ENCODE measurements around the gene KANK4. TPM values are rescaled to one million over a fixed set of nuclear protein-coding genes. Genes with fewer than 3 reads are reported as not detected.

KANK4 gene
- polyA plus RNA-seq, 4 donors, result 19.2 to 29.4 (median 21.5) TPM

DNA sequence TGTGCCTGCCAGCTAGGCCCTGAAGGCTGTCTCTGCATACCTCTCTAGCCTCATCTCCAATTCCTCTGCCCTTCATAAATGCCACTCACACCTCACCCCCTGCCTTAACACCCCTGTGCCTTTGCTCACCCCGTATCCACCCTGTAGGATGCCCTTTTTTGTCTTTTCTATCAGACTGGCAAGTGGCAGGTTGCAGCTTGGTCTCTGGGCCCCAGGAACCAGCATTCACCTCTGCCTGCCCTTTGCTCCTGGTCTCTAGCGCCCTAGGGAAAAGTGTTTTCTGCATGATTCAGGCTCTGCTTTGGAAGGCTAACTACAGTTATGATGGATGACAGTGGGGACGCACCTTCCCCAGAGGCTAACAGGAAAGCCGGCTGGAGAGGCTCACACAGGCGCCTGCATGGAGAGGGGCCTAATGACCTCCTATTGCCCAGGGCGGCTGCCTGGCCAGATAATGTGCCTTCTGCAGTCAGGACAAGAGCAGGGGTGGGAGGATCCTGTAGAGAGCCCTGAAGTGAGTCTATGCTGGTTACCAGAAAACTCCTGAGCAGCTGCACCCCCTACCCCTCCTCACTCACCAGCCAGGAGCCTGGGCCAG lies 11.2 kb downstream of the KANK4 start:
- no peak for DNase-seq (ENCODE audit: low read depth in 4 of 4, low spot score in 3 of 4)

DNA sequence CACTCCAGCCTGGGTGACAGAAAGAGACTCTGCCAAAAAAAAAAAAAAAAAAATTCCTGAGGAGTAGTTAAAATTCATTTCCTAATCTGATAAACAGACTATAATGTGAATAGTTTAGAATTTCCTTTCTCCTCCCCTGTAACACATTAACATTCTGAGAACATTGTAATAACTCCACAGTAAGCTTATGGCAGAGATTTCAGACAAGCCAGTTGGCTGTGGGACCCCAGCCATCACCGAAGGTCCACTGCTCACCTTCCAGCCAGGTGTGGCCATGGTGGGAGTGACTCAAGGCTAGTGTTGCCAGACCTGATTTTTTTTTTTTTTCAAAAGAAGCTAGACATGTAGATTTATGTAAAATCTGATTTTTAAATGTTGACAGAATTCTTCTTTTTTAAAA lies 11.8 kb downstream of the KANK4 start:
- no peak for DNase-seq (ENCODE audit: low read depth in 4 of 4, low spot score in 3 of 4)

DNA sequence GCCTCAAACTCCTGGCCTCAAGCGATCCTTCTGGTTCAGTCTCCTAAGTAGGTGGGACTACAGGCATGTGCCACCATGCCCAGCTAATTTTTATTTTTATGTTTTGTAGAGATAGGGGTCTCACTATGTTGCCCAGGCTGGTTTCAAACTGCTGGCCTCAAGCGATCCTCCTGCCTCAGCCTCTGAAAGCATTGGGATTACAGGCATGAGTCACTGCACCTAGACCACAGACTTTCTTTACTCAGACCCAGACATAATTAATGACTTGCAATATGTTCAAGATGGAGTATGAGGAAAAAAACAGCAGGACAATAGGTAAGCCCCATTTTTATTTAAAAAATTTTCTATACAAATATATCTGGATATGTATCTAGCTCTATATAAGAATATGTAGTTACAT lies 13.2 kb downstream of the KANK4 start:
- no peak for DNase-seq (ENCODE audit: low read depth in 4 of 4, low spot score in 3 of 4)

DNA sequence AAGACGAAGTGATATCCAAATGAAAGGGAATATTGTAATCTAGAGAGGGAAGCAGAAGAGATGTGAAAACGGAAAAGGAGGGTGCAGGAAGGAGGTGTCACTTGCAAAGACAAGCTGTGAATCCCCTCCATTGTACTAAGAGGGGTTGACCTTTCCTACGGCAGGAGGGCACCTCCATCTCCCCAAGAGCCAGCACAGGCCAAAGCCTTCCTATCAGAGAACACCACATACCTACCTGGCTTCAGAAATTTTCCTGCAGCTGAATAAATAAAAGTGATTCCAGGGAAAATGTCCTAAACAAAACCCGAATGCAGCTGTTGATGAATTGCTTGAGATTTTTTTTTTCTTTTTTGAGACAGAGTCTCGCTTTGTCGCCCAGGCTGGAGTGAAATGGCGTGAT lies 14.3 kb downstream of the KANK4 start:
- DNase-seq (ENCODE audit: low read depth in 4 of 4, low spot score in 3 of 4), result no peak

DNA sequence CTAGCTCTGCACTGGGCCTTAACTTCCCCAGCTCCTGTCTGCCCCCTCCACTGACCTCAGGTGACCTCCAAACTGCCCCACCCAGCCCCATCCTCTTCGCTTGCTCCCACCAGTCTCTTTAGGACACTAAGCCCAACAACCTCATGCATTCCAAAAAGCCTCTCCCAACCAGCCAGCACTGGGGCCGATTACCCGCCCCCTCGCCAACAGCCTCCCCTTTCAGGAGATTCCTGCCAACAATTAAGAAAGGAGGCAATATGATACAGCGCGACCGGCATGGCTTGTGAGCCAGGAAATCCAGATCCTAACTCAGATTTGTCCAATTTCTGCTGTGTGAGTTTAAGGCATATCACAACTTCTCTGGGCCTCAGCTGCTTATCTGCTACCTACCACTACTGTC lies 14.7 kb downstream of the KANK4 start:
- no peak for DNase-seq (ENCODE audit: low read depth in 4 of 4, low spot score in 3 of 4)

DNA sequence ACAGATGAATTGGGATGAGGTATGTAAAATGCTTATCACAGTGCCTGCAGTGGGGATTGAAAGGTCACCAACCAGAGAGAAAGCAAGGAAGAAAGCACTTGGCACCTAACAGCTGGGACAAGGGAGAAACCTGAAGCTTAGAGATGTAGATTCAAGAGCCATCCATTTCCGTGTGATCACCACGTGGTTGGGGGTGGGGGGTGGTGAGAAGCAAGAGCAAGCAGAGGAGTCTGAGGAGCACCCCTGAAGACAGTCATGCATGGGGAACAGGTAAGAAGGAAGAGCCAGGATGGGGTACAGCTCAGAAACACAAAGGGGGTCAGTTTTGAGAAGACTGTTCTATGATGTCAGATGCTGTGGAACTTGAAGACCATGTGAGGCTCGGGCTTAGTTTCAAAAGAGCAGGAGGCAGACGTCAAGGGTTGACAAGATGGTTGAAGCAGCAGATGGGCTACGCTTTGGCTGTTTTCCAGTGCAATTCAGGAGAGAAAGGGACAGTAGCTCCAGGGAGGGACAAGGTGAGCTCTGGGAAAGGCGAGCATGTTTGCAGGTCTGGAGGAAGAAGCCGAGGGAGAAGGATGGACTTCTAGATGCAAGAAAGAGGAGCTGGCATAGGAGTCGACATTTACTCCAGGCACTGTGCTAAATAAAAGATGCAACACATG lies 17.4 kb downstream of the KANK4 start:
- no peak for DNase-seq (ENCODE audit: low read depth in 4 of 4, low spot score in 3 of 4)

DNA sequence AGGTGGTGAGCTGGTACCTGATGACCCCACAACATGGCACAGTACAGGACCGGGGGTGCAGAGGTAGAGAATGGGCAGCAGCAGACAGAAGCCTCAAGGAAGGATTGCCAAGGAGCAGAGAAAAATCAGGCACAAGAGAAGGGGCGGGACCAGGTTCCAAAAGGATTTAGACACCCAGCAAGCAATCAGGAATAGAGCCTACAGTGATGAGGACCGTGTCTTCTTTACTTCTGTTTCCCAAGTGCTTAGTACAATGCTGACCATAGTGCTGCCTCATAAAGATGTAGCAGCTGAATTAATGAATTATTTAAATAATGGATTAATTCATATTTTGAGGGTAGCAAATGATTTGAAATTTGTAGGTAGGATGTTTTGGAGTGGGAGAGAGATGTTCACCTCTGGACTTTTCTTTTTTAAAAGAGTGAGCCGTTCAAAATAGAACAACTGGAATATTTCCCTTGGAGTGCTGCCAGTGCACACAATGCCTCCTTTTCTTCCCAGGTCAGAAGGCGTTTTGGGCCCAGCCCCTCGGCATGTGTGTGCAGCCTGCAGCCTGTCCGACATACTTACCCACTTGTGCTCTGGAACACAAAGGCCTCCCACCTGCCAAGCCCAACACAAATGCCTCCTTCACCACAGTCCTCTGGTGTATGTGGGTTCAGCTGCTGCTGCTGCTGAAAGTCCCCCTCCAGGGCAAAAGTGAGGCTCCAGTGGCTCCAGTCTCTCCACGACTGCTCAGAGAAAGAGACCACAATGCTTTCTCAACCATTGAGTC lies 19.6 kb downstream of the KANK4 start:
- no peak for DNase-seq (ENCODE audit: low read depth in 4 of 4, low spot score in 3 of 4)

DNA sequence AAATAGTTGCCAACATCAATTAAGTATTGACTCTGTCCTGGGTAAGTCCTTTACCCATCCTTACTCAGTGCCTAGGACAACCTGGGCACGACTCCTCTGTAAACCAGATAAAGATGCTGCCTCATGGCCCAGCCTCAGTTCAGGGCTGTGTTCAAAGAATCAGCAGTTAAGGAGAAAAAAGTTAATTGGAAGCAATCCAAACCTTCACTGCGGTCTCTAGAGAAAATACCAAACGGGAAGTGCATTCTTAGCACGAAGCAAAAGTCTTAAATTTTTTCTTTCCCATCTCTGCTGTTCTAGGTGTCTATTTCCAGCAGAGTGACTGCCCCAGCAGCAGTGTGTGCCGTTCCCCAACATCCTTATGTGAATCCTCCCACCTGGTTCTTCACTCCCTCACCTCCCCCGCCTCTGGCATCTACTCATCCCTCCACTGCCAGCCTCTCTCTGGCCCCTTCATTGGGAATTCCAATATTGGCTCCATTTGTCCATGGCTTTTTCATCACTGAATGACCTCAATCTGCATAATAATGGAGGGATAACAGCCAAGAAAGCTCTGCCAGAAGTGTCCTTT lies 23.2 kb downstream of the KANK4 start:
- DNase-seq (ENCODE audit: low read depth in 4 of 4, low spot score in 3 of 4), result no peak

DNA sequence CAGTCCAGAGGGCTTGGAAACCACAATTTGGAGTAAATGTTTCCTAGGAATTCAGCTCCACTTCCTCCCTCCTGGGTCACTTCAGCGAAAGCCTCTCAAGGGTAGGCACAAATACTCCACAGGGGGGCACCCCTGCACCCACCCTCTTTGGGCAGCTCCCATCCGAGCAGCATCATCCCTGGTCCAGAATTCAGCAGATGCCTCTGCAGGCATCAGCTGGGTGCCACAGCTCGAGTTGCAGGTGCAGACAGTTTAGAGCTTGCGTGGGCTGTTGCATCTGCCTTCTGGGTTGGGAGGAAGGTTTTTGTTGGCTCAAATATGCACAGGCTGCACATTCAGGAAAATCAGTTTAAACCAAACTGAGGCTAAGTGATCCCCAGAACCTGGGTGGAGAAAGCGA lies 25.0 kb downstream of the KANK4 start:
- no peak for DNase-seq (ENCODE audit: low read depth in 4 of 4, low spot score in 3 of 4)

DNA sequence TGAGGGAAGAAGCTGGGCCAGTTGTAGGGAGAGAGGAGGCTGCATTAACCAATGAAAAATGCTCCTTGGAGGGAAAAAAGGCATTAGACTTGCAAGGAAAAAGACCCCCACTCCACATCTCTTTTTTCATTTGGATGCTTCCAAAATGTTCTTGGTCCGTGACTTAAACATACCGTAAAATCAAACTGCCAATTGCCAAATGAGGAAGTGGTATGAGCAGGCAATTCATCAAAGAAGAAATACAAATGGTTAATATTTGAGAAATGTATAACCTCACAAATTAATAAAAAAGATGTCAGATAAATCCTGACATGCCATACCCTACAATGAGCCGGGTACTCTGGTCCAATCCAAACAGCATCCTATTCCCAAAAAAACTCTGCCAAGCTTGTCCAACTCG lies 30.6 kb downstream of the KANK4 start:
- DNase-seq (ENCODE audit: low read depth in 4 of 4, low spot score in 3 of 4), result no peak

DNA sequence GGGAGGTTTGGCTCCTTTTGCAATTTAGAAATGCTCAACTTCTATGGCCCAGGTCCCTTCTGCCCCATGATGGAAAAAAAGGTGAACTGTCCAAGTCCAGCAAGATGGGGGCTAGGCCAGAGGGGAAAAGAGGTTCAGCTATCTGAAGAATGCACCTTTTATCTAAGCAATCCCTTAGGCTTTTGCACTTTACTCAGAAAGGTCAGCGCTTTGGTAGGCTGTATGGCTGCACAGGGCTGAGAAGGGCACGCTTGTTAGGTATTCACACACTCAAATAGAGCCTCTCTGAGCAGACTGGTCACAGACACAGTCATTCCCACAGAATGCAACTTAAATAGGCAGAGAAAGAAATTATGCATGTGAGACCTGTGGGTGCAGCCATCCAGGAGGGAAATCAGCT lies 31.0 kb downstream of the KANK4 start:
- no peak for DNase-seq (ENCODE audit: low read depth in 4 of 4, low spot score in 3 of 4)

DNA sequence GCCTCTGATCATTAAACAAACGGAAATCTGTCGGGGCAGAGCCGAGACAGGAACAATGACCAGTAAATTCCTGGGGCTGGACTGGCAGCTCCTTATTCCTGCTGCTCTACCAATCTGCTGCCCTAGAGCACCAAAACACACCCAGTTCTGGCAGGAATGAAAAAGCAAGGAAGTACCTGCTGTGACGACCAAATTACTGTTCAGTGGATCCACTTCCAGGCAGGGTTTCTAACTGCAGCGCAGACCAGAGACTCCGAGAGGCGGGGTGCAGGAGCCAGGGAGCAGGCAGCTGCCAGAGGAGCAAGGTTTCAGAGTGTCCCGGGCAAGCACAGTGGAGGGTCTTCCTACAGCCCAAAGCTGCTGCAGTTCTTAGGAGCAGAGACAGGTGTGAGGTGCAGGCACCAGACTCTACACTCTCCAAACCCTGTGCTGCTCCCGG lies 32.4 kb downstream of the KANK4 start:
- DNase-seq (ENCODE audit: low read depth in 4 of 4, low spot score in 3 of 4), result no peak

DNA sequence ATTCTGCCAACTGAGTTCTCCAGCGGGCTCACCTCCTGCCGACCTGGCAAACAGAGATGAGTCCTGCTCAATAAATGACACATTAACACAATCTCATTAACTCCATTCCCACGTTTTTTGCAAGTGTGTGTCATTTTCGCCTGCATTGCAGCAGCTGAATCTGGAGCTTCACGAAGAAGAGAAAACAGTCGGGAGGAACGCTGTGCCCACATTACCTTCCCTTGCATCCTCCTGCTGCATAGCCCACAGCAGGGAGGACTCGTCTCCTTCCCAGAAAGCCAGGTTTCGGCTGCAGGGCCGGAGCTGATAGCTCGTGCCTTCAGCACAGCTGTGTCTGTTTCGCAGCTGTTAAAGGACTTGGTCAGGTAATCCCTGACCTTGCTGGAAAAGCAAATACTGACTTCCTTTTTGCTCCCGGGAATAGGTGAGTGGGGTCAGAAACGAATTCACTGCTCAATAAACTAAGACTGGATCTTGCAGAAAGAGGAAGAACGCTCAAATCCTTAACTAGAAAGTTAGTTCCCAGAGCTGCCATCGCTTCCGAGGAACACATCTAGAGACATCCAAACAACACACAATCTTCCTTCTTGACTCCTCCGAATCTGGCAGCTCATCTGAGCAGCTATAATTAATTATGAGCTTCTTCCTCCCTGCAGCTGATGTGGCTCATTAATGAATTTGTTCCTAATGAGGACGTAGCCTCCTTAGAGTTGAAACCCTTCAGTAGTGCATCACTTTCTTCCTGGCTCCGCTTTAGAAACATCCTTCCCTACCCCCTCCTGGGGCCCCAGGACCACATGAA lies 33.0 kb downstream of the KANK4 start:
- no peak for DNase-seq (ENCODE audit: low read depth in 4 of 4, low spot score in 3 of 4)

DNA sequence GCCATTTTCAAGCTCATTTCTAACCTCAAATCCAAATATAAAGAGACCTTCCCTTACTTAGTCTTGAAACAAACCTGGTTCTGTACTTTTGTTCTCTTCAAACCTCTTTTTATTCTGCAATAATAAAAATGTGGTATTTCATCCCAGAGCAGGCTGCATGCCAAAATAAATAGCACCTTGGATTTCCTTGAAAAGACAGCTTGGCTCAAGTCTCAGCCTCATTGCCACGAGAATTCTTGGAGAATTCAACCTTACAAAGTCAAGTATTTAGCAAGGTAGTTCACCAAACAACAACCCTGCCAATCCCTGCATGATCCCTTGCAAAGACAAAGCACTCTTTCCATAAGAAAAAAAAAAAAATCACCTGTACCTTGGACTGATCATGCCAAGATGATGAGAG lies 33.8 kb downstream of the KANK4 start:
- no peak for DNase-seq (ENCODE audit: low read depth in 4 of 4, low spot score in 3 of 4)

DNA sequence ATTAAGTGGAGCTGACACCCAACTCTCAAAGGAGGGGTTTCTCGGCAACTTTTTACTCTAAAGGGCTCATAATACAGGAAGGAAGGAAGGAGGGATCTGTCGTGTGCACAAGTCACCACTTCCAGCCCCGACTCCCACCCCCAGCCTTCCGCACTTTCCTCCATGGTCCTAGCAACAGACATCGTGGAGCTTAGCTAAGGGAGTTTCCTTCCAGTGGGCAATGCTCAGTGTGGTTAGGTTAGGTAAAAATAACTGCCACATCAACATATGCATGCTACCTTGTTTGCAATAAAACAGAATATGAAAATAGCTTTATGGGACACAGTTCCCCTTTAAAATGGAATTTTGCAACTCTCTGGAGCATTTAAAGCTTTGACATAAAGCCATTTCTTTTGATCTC lies 35.2 kb downstream of the KANK4 start:
- DNase-seq (ENCODE audit: low read depth in 4 of 4, low spot score in 3 of 4), result no peak

DNA sequence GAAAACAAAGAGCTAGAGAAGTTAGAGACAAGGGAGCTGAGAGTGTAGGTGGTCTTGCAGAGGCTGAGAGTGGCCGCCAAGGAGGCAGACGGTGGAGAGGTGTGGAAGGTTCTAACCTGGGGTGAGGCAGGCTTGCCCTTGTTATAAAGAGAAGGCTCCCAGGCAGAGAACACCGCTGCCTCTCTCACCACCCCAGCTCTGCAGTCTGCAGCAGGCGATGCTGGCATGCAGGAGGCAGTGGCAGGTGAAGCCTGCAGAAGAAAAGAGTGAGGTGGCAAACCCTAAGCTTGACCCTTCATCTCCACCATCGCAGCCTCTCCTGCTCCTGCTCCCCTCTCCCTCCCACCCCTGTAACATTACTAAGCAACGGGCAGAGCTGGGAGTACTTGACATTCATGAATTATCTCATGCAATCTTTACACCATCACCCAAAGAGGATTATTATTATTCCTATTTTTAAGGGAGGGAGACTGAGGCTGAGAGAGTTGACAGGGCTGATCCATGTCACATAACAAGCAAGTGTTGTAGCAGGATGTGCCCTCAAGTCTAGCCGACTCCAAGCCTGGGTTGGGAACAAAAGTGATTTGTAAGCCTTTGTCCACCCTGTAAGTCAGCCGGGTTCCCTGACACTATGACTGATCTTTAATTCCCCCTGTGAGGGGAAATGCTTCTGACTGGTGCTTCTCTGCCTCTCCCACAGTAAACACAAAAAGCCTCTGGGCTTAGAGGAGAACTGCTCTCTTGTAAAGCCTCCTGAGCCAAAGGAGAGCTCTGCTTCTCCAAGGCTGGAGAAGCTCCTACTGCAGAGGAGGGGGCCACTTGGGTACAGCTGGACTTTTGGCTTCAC lies 36.1 kb downstream of the KANK4 start:
- DNase-seq (ENCODE audit: low read depth in 4 of 4, low spot score in 3 of 4), result no peak

DNA sequence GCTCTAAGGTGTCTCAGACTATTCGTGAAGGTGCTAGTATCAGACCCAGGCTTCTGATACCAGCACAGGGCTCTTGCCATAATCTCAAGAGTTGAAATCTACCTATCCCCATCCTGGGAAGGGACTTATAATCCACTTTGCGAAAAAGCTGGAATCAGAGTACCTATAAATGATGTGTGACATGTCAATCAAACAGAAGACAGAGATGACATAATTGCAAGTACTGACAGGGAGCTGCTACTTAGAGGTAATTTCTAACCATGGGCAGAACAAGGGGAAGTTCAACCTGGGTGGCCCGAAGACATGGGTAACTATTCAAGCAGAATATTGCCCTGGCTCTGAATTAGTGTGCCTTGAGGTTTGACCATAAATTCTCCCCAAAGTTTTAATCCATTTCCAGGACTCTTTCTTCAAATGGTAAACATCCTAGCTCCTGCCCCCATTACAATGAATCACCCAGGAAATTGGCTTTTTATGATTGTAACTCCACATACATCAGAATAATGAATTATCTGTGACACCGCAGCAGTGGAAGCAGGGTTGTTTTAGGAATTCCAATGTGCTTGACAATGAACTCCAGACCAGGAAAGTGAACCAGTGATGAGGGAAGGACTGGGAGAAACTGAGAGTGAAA lies 37.2 kb downstream of the KANK4 start:
- no peak for DNase-seq (ENCODE audit: low read depth in 4 of 4, low spot score in 3 of 4)

DNA sequence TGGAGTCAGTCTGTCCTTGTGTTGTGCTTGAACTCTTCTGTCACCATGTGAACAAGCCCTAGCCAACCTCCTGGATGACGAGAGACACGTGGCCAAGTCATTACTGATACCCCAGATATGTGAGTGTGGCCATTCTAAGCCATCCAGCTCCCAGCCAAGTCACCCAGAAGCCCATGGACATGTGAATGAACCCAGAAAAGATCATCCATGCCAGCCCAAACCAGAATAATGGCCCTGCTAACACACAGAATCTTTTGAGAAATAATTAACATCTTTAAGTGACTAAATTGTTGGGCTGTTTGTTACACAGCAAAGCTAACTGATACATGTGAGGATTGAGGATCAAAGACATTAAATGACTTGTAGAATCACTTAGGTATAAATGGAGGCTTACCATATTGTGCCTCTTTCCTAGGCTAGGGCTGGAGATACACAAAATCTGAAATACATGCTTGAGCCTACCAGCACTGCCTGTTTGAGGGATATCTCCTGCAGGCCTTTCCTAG lies 38.2 kb downstream of the KANK4 start:
- no peak for DNase-seq (ENCODE audit: low read depth in 4 of 4, low spot score in 3 of 4)

DNA sequence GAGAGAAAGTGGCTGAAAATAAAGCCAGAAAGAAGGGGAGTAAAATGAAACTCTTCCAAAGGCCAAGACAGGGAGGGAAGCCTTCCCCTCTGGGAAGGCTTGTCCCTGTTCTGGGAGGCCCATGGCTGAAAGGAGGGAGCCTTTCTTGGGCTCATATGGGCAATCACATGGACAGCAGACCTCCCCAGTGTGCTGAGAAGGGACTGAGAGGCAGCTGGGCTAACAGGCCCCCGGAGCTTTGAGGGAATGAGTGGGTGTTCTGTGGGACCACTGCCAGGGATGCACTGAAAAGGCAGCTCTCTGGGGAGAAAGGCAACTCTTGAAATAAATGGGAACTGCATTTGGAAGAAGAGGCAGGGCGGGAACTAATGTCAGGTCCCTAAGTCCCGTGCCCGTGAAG lies 39.1 kb downstream of the KANK4 start:
- DNase-seq (ENCODE audit: low read depth in 4 of 4, low spot score in 3 of 4), result no peak

Data from right renal pelvis (tissue), 4 donors.